ENCODE measurements around the gene LIF.
"Not testable (repeated sequence)": the region's sequence is repeated elsewhere in the genome, so short reads cannot be mapped to it uniquely, and the experiment has no call there.

Gene LIF

DNA sequence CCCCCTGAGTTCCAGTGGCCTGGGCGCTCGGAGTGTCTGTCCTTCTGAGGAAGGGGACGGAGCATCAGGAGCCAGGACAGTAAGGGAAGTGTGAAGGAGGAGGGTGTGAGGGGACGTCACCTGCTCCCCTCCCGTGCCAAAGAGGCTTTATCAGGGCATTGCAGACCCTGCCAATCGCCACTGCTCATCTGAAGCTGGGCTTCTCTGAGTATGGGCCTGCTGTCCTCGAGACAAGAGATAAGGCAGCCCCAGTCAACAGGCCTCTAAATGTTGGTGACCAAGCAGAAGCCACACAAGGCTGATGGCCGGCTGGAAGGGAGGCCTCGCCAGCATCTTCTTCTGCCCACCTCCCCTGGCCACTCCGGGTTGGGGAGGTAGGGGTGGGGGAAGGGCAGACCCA is 29.8 kb downstream of the LIF start:
- Histone ChIP-seq H3K27me3 (ENCODE audit: insufficient read depth, low read depth, severe bottlenecking) (no peaks in the 10 kb centered on the region), H3K9me3 (ENCODE audit: severe bottlenecking) (no peaks in the 10 kb centered on the region), H3K4me3 (ENCODE audit: low read depth, low read length) (no peak overlapping the region), H3K27ac (no peak overlapping the region), H3K36me3 (no peaks in the 10 kb centered on the region)
- DNase-seq = no peak
- TF ChIP-seq, protein P1, sequence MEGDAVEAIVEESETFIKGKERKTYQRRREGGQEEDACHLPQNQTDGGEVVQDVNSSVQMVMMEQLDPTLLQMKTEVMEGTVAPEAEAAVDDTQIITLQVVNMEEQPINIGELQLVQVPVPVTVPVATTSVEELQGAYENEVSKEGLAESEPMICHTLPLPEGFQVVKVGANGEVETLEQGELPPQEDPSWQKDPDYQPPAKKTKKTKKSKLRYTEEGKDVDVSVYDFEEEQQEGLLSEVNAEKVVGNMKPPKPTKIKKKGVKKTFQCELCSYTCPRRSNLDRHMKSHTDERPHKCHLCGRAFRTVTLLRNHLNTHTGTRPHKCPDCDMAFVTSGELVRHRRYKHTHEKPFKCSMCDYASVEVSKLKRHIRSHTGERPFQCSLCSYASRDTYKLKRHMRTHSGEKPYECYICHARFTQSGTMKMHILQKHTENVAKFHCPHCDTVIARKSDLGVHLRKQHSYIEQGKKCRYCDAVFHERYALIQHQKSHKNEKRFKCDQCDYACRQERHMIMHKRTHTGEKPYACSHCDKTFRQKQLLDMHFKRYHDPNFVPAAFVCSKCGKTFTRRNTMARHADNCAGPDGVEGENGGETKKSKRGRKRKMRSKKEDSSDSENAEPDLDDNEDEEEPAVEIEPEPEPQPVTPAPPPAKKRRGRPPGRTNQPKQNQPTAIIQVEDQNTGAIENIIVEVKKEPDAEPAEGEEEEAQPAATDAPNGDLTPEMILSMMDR (IDR thresholded peaks at IDR 0.05; ENCODE audit: low read depth, low read length) = no peak

DNA sequence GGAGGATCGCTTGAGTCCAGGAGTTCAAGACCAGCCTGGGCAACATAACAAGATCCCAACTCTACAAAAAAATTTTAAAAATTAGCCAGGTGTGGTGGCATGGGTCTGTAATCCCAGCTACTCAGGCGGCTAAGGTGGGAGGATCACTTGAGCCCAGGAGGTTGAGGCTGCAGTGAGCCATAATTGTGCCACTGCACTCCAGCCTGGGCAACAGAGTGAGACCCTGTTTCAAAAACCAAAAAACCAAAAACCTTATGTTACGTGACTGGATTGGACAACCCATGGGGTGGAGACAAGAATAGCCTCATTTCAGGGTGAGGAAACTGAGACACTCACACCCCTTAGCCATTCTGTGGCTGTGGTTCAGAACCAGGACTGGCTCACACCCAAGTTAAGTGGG is 30.3 kb downstream of the LIF start:
- H3K27me3 ChIP-seq (ENCODE audit: insufficient read depth, low read depth, severe bottlenecking); H3K36me3 ChIP-seq; H3K4me3 ChIP-seq (ENCODE audit: low read depth, low read length); DNase-seq; H3K9me3 ChIP-seq (ENCODE audit: severe bottlenecking); H3K27ac ChIP-seq: not testable (repeated sequence)

DNA sequence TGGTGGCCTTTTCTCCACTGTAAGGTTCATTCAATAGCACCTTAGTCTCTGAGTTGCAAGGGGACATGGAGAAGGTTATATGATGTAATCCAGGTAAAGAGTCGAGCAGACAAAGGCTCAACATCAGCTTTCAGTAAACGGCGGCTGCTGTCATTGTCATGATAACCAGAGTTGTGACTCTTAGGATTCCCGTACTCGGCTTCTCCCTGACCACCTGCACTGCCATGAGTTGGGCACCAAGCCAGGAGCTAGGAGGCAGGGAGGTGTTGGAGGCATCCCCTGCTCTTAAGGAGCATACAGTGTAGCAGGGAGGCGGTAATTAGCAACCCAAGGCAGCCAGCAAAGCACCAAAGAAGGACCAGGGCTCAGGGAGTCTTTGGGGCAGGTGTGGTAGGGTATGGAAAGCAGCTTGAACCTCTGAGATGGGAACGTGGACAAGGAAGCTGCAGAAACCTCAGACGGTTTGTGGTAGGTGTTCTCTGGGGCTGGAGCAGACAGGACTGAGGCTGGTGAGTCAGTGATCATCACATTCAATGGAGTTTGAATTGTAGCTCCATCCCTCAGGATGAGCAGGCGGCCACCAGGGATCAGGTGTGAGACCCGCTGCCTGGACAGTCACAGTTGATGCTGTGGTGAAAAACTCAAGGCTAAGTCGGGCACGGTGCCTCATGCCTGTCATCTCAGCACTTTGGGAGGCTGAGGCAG is 31.7 kb downstream of the LIF start:
- no peaks in the 10 kb centered on the region for H3K36me3 ChIP-seq
- H3K27me3 ChIP-seq (ENCODE audit: insufficient read depth, low read depth, severe bottlenecking) = no peaks in the 10 kb centered on the region
- no peaks in the 10 kb centered on the region for H3K9me3 ChIP-seq (ENCODE audit: severe bottlenecking)
- no peak for DNase-seq
- no peak overlapping the region for H3K27ac ChIP-seq
- no peak overlapping the region for H3K4me3 ChIP-seq (ENCODE audit: low read depth, low read length)
- TF ChIP-seq, protein P1 (IDR thresholded peaks at IDR 0.05; ENCODE audit: low read depth, low read length) = no peak

DNA sequence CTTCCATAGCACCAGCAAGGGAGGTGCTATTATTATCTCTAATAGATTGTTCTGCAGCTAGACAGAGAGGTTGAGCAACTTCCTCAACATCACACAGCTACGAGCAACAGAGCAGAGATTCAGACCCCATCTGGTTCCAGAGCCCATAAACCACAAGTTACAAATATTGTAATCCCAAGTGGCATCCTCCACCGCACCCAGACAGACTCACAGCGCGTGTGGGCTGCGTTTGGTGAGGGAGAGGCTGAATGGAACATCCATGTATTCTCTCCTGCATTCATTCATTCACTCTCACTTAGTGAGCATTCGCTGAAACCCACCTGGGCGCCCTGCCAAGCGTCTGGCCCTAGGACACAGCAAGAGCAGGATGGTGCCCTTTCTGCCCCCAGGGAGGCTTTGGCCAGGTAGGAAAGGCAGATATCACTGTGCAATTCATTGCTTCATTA is 33.5 kb downstream of the LIF start:
- Histone ChIP-seq H3K4me3 (ENCODE audit: low read depth, low read length) (no peak overlapping the region), H3K36me3 (no peaks in the 10 kb centered on the region), H3K9me3 (ENCODE audit: severe bottlenecking) (no peaks in the 10 kb centered on the region), H3K27ac (no peak overlapping the region), H3K27me3 (ENCODE audit: insufficient read depth, low read depth, severe bottlenecking) (no peaks in the 10 kb centered on the region)
- TF ChIP-seq, protein P1 (IDR thresholded peaks at IDR 0.05; ENCODE audit: low read depth, low read length) = no peak
- no peak for DNase-seq

DNA sequence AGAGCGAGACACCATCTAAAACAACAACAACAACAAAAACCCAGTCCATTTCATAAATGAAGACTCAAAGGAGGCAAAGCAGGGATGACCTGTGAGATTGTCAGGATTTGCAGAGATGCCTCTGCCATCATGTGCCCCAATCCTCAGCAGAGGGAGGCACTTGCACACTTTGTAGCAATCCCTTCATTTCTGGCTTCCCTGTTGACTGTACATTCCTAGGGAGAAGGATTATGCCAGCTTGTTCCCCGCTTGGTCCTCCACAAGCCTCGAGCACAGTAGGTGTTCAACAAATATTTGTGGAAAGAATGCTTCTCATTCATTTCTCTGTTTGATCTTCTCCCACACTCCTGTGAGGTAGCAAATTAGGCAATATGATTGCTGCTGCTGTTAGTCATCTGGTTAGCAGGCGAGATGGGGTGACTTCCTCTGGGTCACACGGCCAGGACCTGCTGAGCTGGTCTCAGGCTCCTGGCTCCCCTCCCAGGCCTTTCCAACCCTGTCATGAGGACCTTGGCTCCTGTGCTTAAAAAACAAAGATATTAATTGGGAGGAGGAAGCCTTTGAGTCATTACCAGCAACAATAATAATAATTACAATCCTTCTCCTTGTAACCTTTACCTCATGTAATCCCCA is 34.1 kb downstream of the LIF start:
- Histone ChIP-seq H3K27me3 (ENCODE audit: insufficient read depth, low read depth, severe bottlenecking) (no peaks in the 10 kb centered on the region), H3K4me3 (ENCODE audit: low read depth, low read length) (no peak overlapping the region), H3K36me3 (no peaks in the 10 kb centered on the region), H3K9me3 (ENCODE audit: severe bottlenecking) (no peaks in the 10 kb centered on the region), H3K27ac (no peak overlapping the region)
- no peak for DNase-seq
- TF ChIP-seq, protein P1 (IDR thresholded peaks at IDR 0.05; ENCODE audit: low read depth, low read length) = no peak

DNA sequence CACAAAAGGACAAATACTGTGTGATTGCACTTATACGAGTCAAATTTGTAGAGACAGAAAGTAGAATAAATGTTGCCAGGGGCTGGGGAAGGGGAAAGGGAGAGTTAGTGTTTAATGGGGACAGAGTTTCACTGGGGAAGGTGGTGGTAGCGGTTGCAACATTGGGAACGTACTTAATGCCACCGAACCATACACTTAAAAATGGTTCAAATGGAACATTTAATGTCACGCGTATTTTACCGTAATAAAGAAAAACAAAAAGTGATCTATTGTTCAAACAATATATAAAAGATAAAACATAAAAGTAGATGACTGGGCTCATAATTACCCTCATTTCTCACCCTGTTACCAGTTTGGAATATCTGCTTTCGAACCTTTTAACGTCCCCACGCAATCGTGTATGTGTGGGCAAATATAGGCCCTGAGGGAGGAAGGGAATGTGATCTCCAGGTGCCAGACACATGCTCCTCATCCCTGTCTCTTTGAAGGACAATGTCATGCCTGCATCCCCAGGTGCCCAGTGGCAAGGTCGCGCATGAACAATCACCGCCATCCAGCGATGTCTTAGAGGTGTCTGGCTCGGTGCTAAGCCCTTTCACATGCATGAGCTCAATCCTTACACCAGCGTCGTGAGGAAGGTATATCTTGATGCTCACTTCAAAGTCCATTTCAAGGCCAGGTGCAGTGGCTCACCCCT is 35.3 kb downstream of the LIF start:
- H3K36me3 ChIP-seq = no peaks in the 10 kb centered on the region
- DNase-seq = no peak
- no peaks in the 10 kb centered on the region for H3K27me3 ChIP-seq (ENCODE audit: insufficient read depth, low read depth, severe bottlenecking)
- no peak overlapping the region for H3K4me3 ChIP-seq (ENCODE audit: low read depth, low read length)
- H3K27ac ChIP-seq = no peak overlapping the region
- TF ChIP-seq, protein P1 (IDR thresholded peaks at IDR 0.05; ENCODE audit: low read depth, low read length) = no peak
- H3K9me3 ChIP-seq (ENCODE audit: severe bottlenecking) = no peaks in the 10 kb centered on the region
